HEK293 (cell line): ENCODE measurements around the gene NLGN1.

Experiments
- CTCF ChIA-PET: fragments of 350-600 bp; formaldehyde crosslinking; extraction: SDS; loops from one replicate; lab custom pipeline; 2021; ENCODE audit warnings: antibody characterized with exemption; lab: Yijun Ruan, JAX
- POLR2A ChIA-PET: fragments of 300-600 bp; formaldehyde crosslinking; extraction: SDS; loops from one replicate; lab custom pipeline; 2020; ENCODE audit warnings: antibody characterized with exemption, inconsistent platforms; lab: Yijun Ruan, JAX
- H3K27ac ChIP-seq: fragments of 200-500 bp; sonication (Bioruptor generic); 2 replicates; pipeline ENCODE4 v1.5.1; 2014; ENCODE audit warnings: low read depth, low read length, control low read depth, inconsistent platforms; ENCODE audit errors: extremely low read depth
- H3K36me3 ChIP-seq, 2 experiments: fragments of 200-500 bp in 1 of 2; sonication (Bioruptor generic) in 1 of 2; 1 replicate in 1 of 2; 2 replicates in 1 of 2; pipeline ENCODE4 v1.5.1; 2014 to 2017; ENCODE audit warnings: inconsistent platforms in 2 of 2, low read length in 2 of 2; ENCODE audit not compliant: control insufficient read depth in 2 of 2, insufficient read depth in 1 of 2
- H3K4me1 ChIP-seq: fragments of 200-500 bp; sonication (Bioruptor generic); 2 replicates; pipeline ENCODE4 v1.5.1; 2014; ENCODE audit warnings: mild to moderate bottlenecking, low read length, inconsistent platforms; ENCODE audit not compliant: control insufficient read depth, insufficient read depth
- H3K4me3 ChIP-seq: 2 replicates; pipeline ENCODE4 v1.5.1; 2011; ENCODE audit warnings: low read depth, mild to moderate bottlenecking, control low read depth, low read length, moderate library complexity
- H3K9me3 ChIP-seq: fragments of 200-500 bp; sonication (Bioruptor generic); 2 replicates; pipeline ENCODE4 v1.5.1; 2014; ENCODE audit warnings: low read depth, low read length, inconsistent platforms; ENCODE audit not compliant: control insufficient read depth, insufficient read depth
- BCL11A ChIP-seq: fragments of 450-650 bp; formaldehyde crosslinking; IDR thresholded peaks from 2 replicates; pipeline ENCODE4 v1.5.1; 2016; ENCODE audit warnings: low read depth, missing biosample characterization, missing genetic modification characterization
- EGR2 ChIP-seq: fragments of 450-650 bp; formaldehyde crosslinking; IDR thresholded peaks from 2 replicates; pipeline ENCODE4 v1.5.1; 2016; ENCODE audit warnings: low read depth, missing biosample characterization, missing genetic modification characterization
- OSR2 ChIP-seq: fragments of 450-650 bp; formaldehyde crosslinking; IDR thresholded peaks from 2 replicates; pipeline ENCODE4 v1.5.1; 2016; ENCODE audit warnings: missing biosample characterization, missing genetic modification characterization
- PRDM1 ChIP-seq: fragments of 450-650 bp; formaldehyde crosslinking; IDR thresholded peaks from 2 replicates; pipeline ENCODE4; 2016; ENCODE audit warnings: missing biosample characterization, missing genetic modification characterization
- PRDM2 ChIP-seq: fragments of 450-650 bp; formaldehyde crosslinking; IDR thresholded peaks from 2 replicates; pipeline ENCODE4 v1.5.1; 2016; ENCODE audit warnings: missing biosample characterization, missing genetic modification characterization, borderline replicate concordance
- REPIN1 ChIP-seq: fragments of 450-650 bp; formaldehyde crosslinking; IDR thresholded peaks from 2 replicates; pipeline ENCODE4 v1.5.1; 2017; ENCODE audit warnings: missing biosample characterization, missing genetic modification characterization, low read depth
- YY1 ChIP-seq: fragments of 450-650 bp; formaldehyde crosslinking; IDR thresholded peaks from 2 replicates; pipeline ENCODE4 v1.5.1; 2018; ENCODE audit warnings: missing biosample characterization, missing genetic modification characterization
- ZBTB10 ChIP-seq: fragments of 450-650 bp; formaldehyde crosslinking; IDR thresholded peaks from 2 replicates; pipeline ENCODE4 v1.5.1; 2016; ENCODE audit warnings: missing biosample characterization, missing genetic modification characterization
- ZNF341 ChIP-seq: fragments of 450-650 bp; formaldehyde crosslinking; IDR thresholded peaks from 2 replicates; pipeline ENCODE4; 2016; ENCODE audit warnings: low read depth, missing biosample characterization, missing genetic modification characterization
- ZNF426 ChIP-seq: fragments of 450-650 bp; formaldehyde crosslinking; IDR thresholded peaks from 2 replicates; pipeline ENCODE4 v1.5.1; 2017; ENCODE audit warnings: missing biosample characterization, missing genetic modification characterization, mild to moderate bottlenecking, inconsistent platforms, moderate library complexity
- ZNF433 ChIP-seq: fragments of 450-650 bp; formaldehyde crosslinking; IDR thresholded peaks from 2 replicates; pipeline ENCODE4 v1.5.1; 2016; ENCODE audit warnings: missing biosample characterization, missing genetic modification characterization, low read depth
- ZNF560 ChIP-seq: fragments of 450-650 bp; formaldehyde crosslinking; IDR thresholded peaks from 2 replicates; pipeline ENCODE4 v1.5.1; 2017; ENCODE audit warnings: missing biosample characterization, missing genetic modification characterization, borderline replicate concordance
- ZNF629 ChIP-seq: fragments of 450-650 bp; formaldehyde crosslinking; IDR thresholded peaks from 2 replicates; pipeline ENCODE4 v1.5.1; 2017; ENCODE audit warnings: missing biosample characterization, missing genetic modification characterization
- ZNF76 ChIP-seq: fragments of 450-650 bp; formaldehyde crosslinking; IDR thresholded peaks from 2 replicates; pipeline ENCODE4; 2016; ENCODE audit warnings: low read depth, missing biosample characterization, missing genetic modification characterization, borderline replicate concordance
- ZSCAN16 ChIP-seq: fragments of 450-650 bp; formaldehyde crosslinking; IDR thresholded peaks from 2 replicates; pipeline ENCODE4 v1.5.1; 2016; ENCODE audit warnings: missing biosample characterization, missing genetic modification characterization
- TF ChIP-seq, protein P1 (sequence below): fragments of 450-650 bp; formaldehyde crosslinking; IDR thresholded peaks from 2 replicates; pipeline ENCODE4 v1.5.1; 2017; ENCODE audit warnings: missing biosample characterization, missing genetic modification characterization
- TF ChIP-seq, protein P2 (sequence below): fragments of 450-650 bp; formaldehyde crosslinking; IDR thresholded peaks from 2 replicates; pipeline ENCODE4 v1.5.1; 2017; ENCODE audit warnings: missing biosample characterization, missing genetic modification characterization

NLGN1 gene

DNA sequence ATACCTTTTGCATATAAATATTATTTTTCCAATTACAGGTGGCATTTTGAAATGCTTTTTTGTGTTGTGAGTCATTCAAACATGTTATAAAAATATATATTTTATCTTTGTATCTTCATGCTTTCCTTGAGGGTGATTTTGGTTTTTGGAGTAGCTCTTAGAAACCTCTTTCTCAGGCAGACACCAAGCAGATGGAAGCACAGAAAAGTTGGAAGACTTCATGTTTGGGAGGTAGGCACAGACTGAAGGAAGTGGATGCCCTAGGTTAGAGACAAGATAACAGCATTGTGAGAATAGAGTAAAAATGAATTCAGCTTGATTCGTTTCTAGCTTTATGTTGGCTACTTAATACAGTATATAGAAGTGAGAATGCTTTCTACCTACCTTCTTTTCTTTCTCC lies 338.3 kb downstream of the NLGN1 start:
- POLR2A ChIA-PET: no interaction called here
- CTCF ChIA-PET: no interaction called here
- Histone ChIP-seq H3K4me3 (no peak overlapping the region), H3K36me3 (no peaks in the 10 kb centered on the region), H3K27ac (no peak overlapping the region), H3K4me1 (no peaks in the 10 kb centered on the region), H3K9me3 (no peaks in the 10 kb centered on the region)
- peak; percentile 77 for TF ChIP-seq PRDM1 (tag by site-specific recombination)
- no peak for TF ChIP-seq ZSCAN16

DNA sequence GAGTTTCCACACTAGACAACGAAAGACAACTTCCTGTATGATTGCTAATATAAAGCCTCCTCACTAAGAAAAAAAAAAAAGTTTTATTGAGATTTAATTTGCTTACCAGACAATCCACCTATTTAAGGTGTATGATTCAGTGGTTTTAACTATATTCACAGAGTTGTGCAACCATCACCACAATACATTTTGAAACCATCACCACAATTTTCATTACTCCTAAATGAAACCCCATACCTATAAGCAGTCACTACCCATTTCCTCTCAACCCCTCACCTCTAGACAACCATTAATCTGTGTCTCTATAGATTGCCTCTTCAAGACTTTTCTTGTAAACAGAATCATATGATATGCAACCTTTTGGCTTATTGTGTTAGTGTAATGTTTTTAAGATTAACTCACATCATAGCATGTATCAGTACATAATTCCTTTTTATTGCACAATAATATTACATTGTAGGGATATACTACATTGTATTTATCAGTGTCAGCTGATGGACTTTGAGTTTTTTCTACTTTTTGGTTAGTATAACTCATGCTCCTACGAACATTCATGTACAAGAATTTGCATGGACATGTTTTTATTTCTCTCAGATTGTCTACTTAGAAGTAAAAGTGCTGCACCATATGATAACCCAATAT lies 339.7 kb downstream of the NLGN1 start:
- CTCF ChIA-PET: no interaction called here
- Histone ChIP-seq H3K27ac (no peak overlapping the region), H3K9me3 (no peaks in the 10 kb centered on the region), H3K4me3 (no peak overlapping the region), H3K4me1 (no peaks in the 10 kb centered on the region), H3K36me3 (no peaks in the 10 kb centered on the region)
- TF ChIP-seq ZNF426 (tag by site-specific recombination) (no peak), EGR2 (tag by site-specific recombination) (no peak), BCL11A (tag by site-specific recombination) (no peak), REPIN1 (tag by site-specific recombination) (no peak), OSR2 (tag by site-specific recombination) (no peak), YY1 (tag by site-specific recombination) (no peak), ZBTB10 (tag by site-specific recombination) (no peak), ZNF560 (no peak), PRDM2 (tag by site-specific recombination) (no peak), ZNF76 (no peak), ZNF629 (no peak), ZNF341 (tag by site-specific recombination) (no peak), ZNF433 (no peak)
- TF ChIP-seq, protein P1, sequence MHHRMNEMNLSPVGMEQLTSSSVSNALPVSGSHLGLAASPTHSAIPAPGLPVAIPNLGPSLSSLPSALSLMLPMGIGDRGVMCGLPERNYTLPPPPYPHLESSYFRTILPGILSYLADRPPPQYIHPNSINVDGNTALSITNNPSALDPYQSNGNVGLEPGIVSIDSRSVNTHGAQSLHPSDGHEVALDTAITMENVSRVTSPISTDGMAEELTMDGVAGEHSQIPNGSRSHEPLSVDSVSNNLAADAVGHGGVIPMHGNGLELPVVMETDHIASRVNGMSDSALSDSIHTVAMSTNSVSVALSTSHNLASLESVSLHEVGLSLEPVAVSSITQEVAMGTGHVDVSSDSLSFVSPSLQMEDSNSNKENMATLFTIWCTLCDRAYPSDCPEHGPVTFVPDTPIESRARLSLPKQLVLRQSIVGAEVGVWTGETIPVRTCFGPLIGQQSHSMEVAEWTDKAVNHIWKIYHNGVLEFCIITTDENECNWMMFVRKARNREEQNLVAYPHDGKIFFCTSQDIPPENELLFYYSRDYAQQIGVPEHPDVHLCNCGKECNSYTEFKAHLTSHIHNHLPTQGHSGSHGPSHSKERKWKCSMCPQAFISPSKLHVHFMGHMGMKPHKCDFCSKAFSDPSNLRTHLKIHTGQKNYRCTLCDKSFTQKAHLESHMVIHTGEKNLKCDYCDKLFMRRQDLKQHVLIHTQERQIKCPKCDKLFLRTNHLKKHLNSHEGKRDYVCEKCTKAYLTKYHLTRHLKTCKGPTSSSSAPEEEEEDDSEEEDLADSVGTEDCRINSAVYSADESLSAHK (tag by site-specific recombination): no peak
- TF ChIP-seq, protein P2, sequence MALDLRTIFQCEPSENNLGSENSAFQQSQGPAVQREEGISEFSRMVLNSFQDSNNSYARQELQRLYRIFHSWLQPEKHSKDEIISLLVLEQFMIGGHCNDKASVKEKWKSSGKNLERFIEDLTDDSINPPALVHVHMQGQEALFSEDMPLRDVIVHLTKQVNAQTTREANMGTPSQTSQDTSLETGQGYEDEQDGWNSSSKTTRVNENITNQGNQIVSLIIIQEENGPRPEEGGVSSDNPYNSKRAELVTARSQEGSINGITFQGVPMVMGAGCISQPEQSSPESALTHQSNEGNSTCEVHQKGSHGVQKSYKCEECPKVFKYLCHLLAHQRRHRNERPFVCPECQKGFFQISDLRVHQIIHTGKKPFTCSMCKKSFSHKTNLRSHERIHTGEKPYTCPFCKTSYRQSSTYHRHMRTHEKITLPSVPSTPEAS (tag by site-specific recombination): no peak
- POLR2A ChIA-PET: no interaction called here
